ENCODE data around the gene CASR.

The CASR gene

GRCh38 chr3:122272879-122273278 is 89.4 kb downstream of the CASR start:
- no peak for TF ChIP-seq CTCF (IDR thresholded peaks at IDR 0.05)
- H3K36me3 Mint-ChIP-seq (ENCODE audit: low read depth): no peaks in the 10 kb centered on the region
- peaks cover 10% of the 10 kb centered on the region for H3K9me3 Mint-ChIP-seq
- no peak overlapping the region for H3K27ac Mint-ChIP-seq
- H3K4me3 Mint-ChIP-seq: no peak overlapping the region
- H3K27me3 Mint-ChIP-seq (ENCODE audit: low read depth, poor library complexity): peaks cover 12% of the 10 kb centered on the region
- no peaks in the 10 kb centered on the region for H3K4me1 Mint-ChIP-seq
- DNase-seq: no peak

- H3K4me3 Mint-ChIP-seq: no peak overlapping the region
- H3K9me3 Mint-ChIP-seq: peaks cover 10% of the 10 kb centered on the region
- no peak for DNase-seq
- H3K27me3 Mint-ChIP-seq (ENCODE audit: low read depth, poor library complexity): peaks cover 12% of the 10 kb centered on the region
- H3K4me1 Mint-ChIP-seq: no peaks in the 10 kb centered on the region
- no peak overlapping the region for H3K27ac Mint-ChIP-seq
- no peak for TF ChIP-seq CTCF (IDR thresholded peaks at IDR 0.05)
- H3K36me3 Mint-ChIP-seq (ENCODE audit: low read depth): no peaks in the 10 kb centered on the region
Observed at GRCh38 chr3:122273498-122273897, 90.0 kb downstream of the CASR start.

- no peak overlapping the region for H3K27ac Mint-ChIP-seq
- DNase-seq: no peak
- no peaks in the 10 kb centered on the region for H3K36me3 Mint-ChIP-seq (ENCODE audit: low read depth)
- peaks cover 23% of the 10 kb centered on the region for H3K27me3 Mint-ChIP-seq (ENCODE audit: low read depth, poor library complexity)
- H3K4me3 Mint-ChIP-seq: no peak overlapping the region
- no peaks in the 10 kb centered on the region for H3K9me3 Mint-ChIP-seq
- no peaks in the 10 kb centered on the region for H3K4me1 Mint-ChIP-seq
- TF ChIP-seq CTCF (IDR thresholded peaks at IDR 0.05): no peak
Observed at GRCh38 chr3:122281891-122282290, 98.4 kb downstream of the CASR start.

GRCh38 chr3:122283796-122284445 is 100.5 kb downstream of the CASR start:
- H3K27ac Mint-ChIP-seq: no peak overlapping the region
- H3K4me3 Mint-ChIP-seq: no peak overlapping the region
- no peaks in the 10 kb centered on the region for H3K36me3 Mint-ChIP-seq (ENCODE audit: low read depth)
- no peaks in the 10 kb centered on the region for H3K9me3 Mint-ChIP-seq
- no peak for DNase-seq
- TF ChIP-seq CTCF (IDR thresholded peaks at IDR 0.05): no peak
- peaks cover 18% of the 10 kb centered on the region for H3K27me3 Mint-ChIP-seq (ENCODE audit: low read depth, poor library complexity)
- no peaks in the 10 kb centered on the region for H3K4me1 Mint-ChIP-seq

GRCh38 chr3:122284486-122284885 is 101.0 kb downstream of the CASR start:
- Mint-ChIP-seq H3K27ac (no peak overlapping the region), H3K27me3 (ENCODE audit: low read depth, poor library complexity) (peaks cover 18% of the 10 kb centered on the region), H3K4me3 (no peak overlapping the region), H3K36me3 (ENCODE audit: low read depth) (no peaks in the 10 kb centered on the region), H3K9me3 (no peaks in the 10 kb centered on the region), H3K4me1 (no peaks in the 10 kb centered on the region)
- DNase-seq: no peak
- no peak for TF ChIP-seq CTCF (IDR thresholded peaks at IDR 0.05)

GRCh38 chr3:122294359-122294758 is 110.9 kb downstream of the CASR start:
- TF ChIP-seq CTCF (IDR thresholded peaks at IDR 0.05): no peak
- peaks cover 4% of the 10 kb centered on the region for H3K27me3 Mint-ChIP-seq (ENCODE audit: low read depth, poor library complexity)
- DNase-seq: no peak
- no peak overlapping the region for H3K27ac Mint-ChIP-seq
- H3K4me3 Mint-ChIP-seq: no peak overlapping the region
- no peaks in the 10 kb centered on the region for H3K9me3 Mint-ChIP-seq
- no peaks in the 10 kb centered on the region for H3K4me1 Mint-ChIP-seq
- H3K36me3 Mint-ChIP-seq (ENCODE audit: low read depth): no peaks in the 10 kb centered on the region

All from nephron progenitor cell (in vitro differentiated cells).